ENCODE data around the gene TBXAS1. TPM values are rescaled to one million over a fixed set of nuclear protein-coding genes. Genes with fewer than 3 reads are reported as not detected.

TBXAS1 gene
- total and polyA plus RNA-seq, 2 experiments from 2014 or later = 1.3 TPM; not detected in 1

GRCh38 chr7:139782932-139783331 lies 46.1 kb upstream of the TBXAS1 start:
- DNase-seq (ENCODE audit: low spot score) (no peak), ATAC-seq (no peak)
- H3K36me3 ChIP-seq (ENCODE audit: insufficient read depth) = no peaks in the 10 kb centered on the region
- Mint-ChIP-seq H3K4me1 (peaks cover 6% of the 10 kb centered on the region), H3K36me3 (ENCODE audit: low read depth) (peaks cover 3% of the 10 kb centered on the region; the same call in 1 of the 3 replicates), H3K27ac (no peak overlapping the region), H3K27me3 (ENCODE audit: insufficient read depth, low read depth, poor library complexity) (peaks cover 13% of the 10 kb centered on the region), H3K4me3 (no peak overlapping the region), H3K9me3 (no peaks in the 10 kb centered on the region)
- H4K20me1 ChIP-seq (replicated peaks; ENCODE audit: insufficient read depth) = no peaks in the 10 kb centered on the region
- TF ChIP-seq CREB1 (CRISPR knock-in tag; IDR thresholded peaks at IDR 0.05; ENCODE audit: low read depth) (no peak), EZH2 (IDR thresholded peaks at IDR 0.05; ENCODE audit: low read depth, unreplicated experiment) (no peak), ZNF331 (CRISPR knock-in tag; IDR thresholded peaks at IDR 0.05; ENCODE audit: low read depth) (no peak), ETS1 (IDR thresholded peaks at IDR 0.05) (no peak), JUNB (IDR thresholded peaks at IDR 0.05; ENCODE audit: unreplicated experiment) (no peak), STAT1 (IDR thresholded peaks at IDR 0.05; ENCODE audit: unreplicated experiment) (no peak), EZH2phosphoT487 (IDR thresholded peaks at IDR 0.05; ENCODE audit: unreplicated experiment) (no peak), POLR2AphosphoS5 (IDR thresholded peaks at IDR 0.05; ENCODE audit: low read depth) (no peak)
- TF ChIP-seq, protein P1, sequence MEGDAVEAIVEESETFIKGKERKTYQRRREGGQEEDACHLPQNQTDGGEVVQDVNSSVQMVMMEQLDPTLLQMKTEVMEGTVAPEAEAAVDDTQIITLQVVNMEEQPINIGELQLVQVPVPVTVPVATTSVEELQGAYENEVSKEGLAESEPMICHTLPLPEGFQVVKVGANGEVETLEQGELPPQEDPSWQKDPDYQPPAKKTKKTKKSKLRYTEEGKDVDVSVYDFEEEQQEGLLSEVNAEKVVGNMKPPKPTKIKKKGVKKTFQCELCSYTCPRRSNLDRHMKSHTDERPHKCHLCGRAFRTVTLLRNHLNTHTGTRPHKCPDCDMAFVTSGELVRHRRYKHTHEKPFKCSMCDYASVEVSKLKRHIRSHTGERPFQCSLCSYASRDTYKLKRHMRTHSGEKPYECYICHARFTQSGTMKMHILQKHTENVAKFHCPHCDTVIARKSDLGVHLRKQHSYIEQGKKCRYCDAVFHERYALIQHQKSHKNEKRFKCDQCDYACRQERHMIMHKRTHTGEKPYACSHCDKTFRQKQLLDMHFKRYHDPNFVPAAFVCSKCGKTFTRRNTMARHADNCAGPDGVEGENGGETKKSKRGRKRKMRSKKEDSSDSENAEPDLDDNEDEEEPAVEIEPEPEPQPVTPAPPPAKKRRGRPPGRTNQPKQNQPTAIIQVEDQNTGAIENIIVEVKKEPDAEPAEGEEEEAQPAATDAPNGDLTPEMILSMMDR (conservative IDR thresholded peaks at IDR 0.05; ENCODE audit: low read depth in 2 of 2) = no peak
- H3K4me3 ChIP-seq = no peak overlapping the region
- no peak overlapping the region for H3K27ac ChIP-seq (ENCODE audit: low read depth)
- H3K4me2 ChIP-seq = no peak overlapping the region
- H3K27me3 ChIP-seq (ENCODE audit: insufficient read depth) = peaks cover 29% of the 10 kb centered on the region
- no peaks in the 10 kb centered on the region for H3F3A ChIP-seq (replicated peaks; ENCODE audit: low read depth)
- no peaks in the 10 kb centered on the region for H3K79me2 ChIP-seq (replicated peaks; ENCODE audit: insufficient read depth)
- H3K9me2 ChIP-seq (ENCODE audit: insufficient read depth) = no peaks in the 10 kb centered on the region
- no peak overlapping the region for H2AFZ ChIP-seq
- peaks cover 24% of the 10 kb centered on the region for H3K4me1 ChIP-seq (ENCODE audit: insufficient read depth)

- 0 out of 2 replicates have a peak overlapping the region, but pooled peaks have one; percentile 24 for H2AFZ ChIP-seq
- H3K4me2 ChIP-seq = peak overlapping the region; percentile 9; the same call in 1 of the 2 replicates
- no peaks in the 10 kb centered on the region; the same call in 2 of the 3 replicates for H3K36me3 Mint-ChIP-seq (ENCODE audit: low read depth)
- H4K20me1 ChIP-seq (replicated peaks; ENCODE audit: insufficient read depth) = no peaks in the 10 kb centered on the region
- H3K9me2 ChIP-seq (ENCODE audit: insufficient read depth) = no peaks in the 10 kb centered on the region
- DNase-seq (ENCODE audit: low spot score) = peak; percentile 54
- no peaks in the 10 kb centered on the region for H3K79me2 ChIP-seq (replicated peaks; ENCODE audit: insufficient read depth)
- peak; percentile 88 for ATAC-seq
- peaks cover 22% of the 10 kb centered on the region for H3K27me3 ChIP-seq (ENCODE audit: insufficient read depth)
- H3K27me3 Mint-ChIP-seq (ENCODE audit: insufficient read depth, low read depth, poor library complexity) = peaks cover 9% of the 10 kb centered on the region
- no peak overlapping the region for H3K4me3 Mint-ChIP-seq
- H3K4me1 ChIP-seq (ENCODE audit: insufficient read depth) = peaks cover 24% of the 10 kb centered on the region
- H3K4me1 Mint-ChIP-seq = peaks cover 4% of the 10 kb centered on the region
- no peaks in the 10 kb centered on the region for H3K9me3 Mint-ChIP-seq
- H3F3A ChIP-seq (replicated peaks; ENCODE audit: low read depth) = no peaks in the 10 kb centered on the region
- H3K27ac ChIP-seq (ENCODE audit: low read depth) = no peak overlapping the region
- H3K27ac Mint-ChIP-seq = no peak overlapping the region
- no peaks in the 10 kb centered on the region for H3K36me3 ChIP-seq (ENCODE audit: insufficient read depth)
- H3K4me3 ChIP-seq = no peak overlapping the region
- TF ChIP-seq EZH2phosphoT487 (IDR thresholded peaks at IDR 0.05; ENCODE audit: unreplicated experiment) (no peak), ZNF462 (CRISPR knock-in tag; IDR thresholded peaks at IDR 0.05) (no peak), ZNF331 (CRISPR knock-in tag; IDR thresholded peaks at IDR 0.05; ENCODE audit: low read depth) (no peak), ZNF114 (CRISPR knock-in tag; IDR thresholded peaks at IDR 0.05) (no peak)
Observed at GRCh38 chr7:139783647-139784385, 45.2 kb upstream of the TBXAS1 start.
